Measurements from ENCODE around the gene CFAP46.
A peak's percentile ranks its signal among the peaks of the same experiment; 100 is the strongest.

Gene CFAP46

GRCh38 chr10:132943791-132944404 is 1.5 kb upstream of the CFAP46 start:
- H3K4me3 ChIP-seq: no peak overlapping the region
- H3K27ac ChIP-seq: no peak overlapping the region
- peak in 1 of 2 donors; percentile 39 for DNase-seq
- no peaks in the 10 kb centered on the region for H3K36me3 ChIP-seq
- H3K27me3 ChIP-seq: peaks cover 0 to 80% of the 10 kb centered on the region in 2 donors
- H3K9me3 ChIP-seq: no peaks in the 10 kb centered on the region
- H3K4me1 ChIP-seq: peaks cover 0 to 13% (median 10%) of the 10 kb centered on the region in 4 donors
- TF ChIP-seq, protein P1, sequence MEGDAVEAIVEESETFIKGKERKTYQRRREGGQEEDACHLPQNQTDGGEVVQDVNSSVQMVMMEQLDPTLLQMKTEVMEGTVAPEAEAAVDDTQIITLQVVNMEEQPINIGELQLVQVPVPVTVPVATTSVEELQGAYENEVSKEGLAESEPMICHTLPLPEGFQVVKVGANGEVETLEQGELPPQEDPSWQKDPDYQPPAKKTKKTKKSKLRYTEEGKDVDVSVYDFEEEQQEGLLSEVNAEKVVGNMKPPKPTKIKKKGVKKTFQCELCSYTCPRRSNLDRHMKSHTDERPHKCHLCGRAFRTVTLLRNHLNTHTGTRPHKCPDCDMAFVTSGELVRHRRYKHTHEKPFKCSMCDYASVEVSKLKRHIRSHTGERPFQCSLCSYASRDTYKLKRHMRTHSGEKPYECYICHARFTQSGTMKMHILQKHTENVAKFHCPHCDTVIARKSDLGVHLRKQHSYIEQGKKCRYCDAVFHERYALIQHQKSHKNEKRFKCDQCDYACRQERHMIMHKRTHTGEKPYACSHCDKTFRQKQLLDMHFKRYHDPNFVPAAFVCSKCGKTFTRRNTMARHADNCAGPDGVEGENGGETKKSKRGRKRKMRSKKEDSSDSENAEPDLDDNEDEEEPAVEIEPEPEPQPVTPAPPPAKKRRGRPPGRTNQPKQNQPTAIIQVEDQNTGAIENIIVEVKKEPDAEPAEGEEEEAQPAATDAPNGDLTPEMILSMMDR (IDR thresholded peaks at IDR 0.05): no peak
- intact Hi-C loops (cut with DNase I; ENCODE audit: low total_unique reads): no loop called here

- DNase-seq: no peak
- intact Hi-C loops (cut with DNase I; ENCODE audit: low total_unique reads): no loop called here
- Histone ChIP-seq H3K9me3 (no peaks in the 10 kb centered on the region), H3K4me1 (peaks cover 0 to 13% (median 10%) of the 10 kb centered on the region in 4 donors), H3K27me3 (peaks cover 0 to 83% of the 10 kb centered on the region in 2 donors), H3K27ac (no peak overlapping the region), H3K4me3 (peak overlapping the region in 1 of 2 donors; percentile 42), H3K36me3 (no peaks in the 10 kb centered on the region)
- TF ChIP-seq, protein P1 (IDR thresholded peaks at IDR 0.05): no peak
Observed at GRCh38 chr10:132943058-132943790, 854 bp upstream of the CFAP46 start.

DNA sequence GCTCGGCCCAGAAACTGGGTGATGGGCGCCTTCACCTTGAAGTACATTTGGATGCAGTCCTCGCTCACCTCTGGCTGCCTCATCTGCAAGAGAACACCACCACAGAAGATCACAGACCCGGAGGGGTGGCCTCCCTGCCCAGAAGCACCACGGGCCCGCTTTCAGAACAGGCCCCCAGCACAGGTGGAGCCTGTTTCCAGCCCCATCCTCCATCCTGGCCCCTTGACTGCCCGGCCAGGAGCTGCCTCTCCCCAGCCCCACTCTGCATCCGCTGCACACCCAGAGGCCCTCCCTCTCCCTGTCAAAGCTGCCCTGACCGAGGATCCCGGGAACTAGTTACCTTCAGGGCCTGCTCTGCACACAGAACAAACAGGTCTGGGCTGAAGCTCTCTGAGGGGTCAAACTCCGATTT is 724 bp downstream of the CFAP46 start:
- H3K4me3 ChIP-seq: no peak overlapping the region

GRCh38 chr10:132940791-132941465 is 1.4 kb downstream of the CFAP46 start:
- peak in 1 of 2 donors; percentile 11 for DNase-seq
- intact Hi-C loops (cut with DNase I; ENCODE audit: low total_unique reads): no loop called here
- TF ChIP-seq, protein P1 (IDR thresholded peaks at IDR 0.05): no peak
- Histone ChIP-seq H3K4me1 (peaks cover 0 to 13% (median 10%) of the 10 kb centered on the region in 4 donors), H3K9me3 (no peaks in the 10 kb centered on the region), H3K27me3 (peaks cover 0 to 84% of the 10 kb centered on the region in 2 donors), H3K4me3 (no peak overlapping the region), H3K36me3 (no peaks in the 10 kb centered on the region), H3K27ac (no peak overlapping the region)

More for the DNA sequence above, 724 bp downstream of the CFAP46 start:
- TF ChIP-seq, protein P1 (IDR thresholded peaks at IDR 0.05): no peak
- DNase-seq: no peak
- Histone ChIP-seq H3K36me3 (no peaks in the 10 kb centered on the region), H3K27me3 (peaks cover 0 to 89% of the 10 kb centered on the region in 2 donors), H3K27ac (no peak overlapping the region), H3K4me1 (peaks cover 0 to 13% (median 10%) of the 10 kb centered on the region in 4 donors), H3K9me3 (no peaks in the 10 kb centered on the region)
- intact Hi-C loops (cut with DNase I; ENCODE audit: low total_unique reads): no loop called here

DNA sequence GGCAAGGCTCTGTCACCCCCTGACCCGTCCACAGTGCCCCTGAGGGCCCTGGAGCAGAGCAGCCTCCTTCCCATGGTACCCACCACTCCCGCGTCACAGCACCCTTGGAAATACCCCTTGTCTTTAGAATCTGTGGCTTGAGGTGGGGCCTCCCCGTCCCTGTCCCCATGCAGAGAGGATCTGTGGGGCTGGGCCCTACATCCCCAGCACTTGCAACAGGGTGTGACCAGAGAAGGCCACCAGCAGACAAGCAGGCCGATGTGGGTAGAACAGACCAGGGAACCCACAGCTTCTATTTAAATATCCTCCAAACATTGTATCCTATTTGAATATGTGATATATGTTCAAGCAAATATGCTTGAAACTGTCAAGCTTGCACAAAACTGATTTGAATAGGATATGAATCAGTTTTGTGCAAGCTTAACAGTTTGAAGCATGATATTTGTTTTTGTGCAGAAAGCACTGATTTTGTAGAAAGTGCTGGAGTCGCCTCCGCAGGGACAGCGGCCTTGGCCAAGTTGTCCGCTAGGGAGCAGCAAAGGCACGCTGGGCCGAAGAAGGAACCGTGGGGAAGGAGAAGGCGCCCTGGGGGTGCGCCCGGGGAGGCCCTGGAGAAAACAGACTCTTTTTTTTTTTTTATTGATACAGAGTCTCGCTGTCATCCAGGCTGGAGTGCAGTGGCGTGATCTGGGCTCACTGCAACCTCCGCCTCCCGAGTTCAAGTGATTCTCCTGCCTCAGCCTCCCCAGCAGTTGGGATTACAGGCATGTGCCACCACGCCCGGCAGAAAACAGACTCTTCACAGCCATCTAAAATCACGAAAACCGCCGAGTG is 2.2 kb downstream of the CFAP46 start:
- Histone ChIP-seq H3K9me3 (no peaks in the 10 kb centered on the region), H3K27me3 (peaks cover 0 to 76% of the 10 kb centered on the region in 2 donors), H3K4me3 (no peak overlapping the region), H3K4me1 (peaks cover 0 to 13% (median 10%) of the 10 kb centered on the region in 4 donors), H3K27ac (no peak overlapping the region), H3K36me3 (no peaks in the 10 kb centered on the region)
- TF ChIP-seq, protein P1 (IDR thresholded peaks at IDR 0.05): peak; percentile 39 to 47
- DNase-seq: peak in 1 of 2 donors; percentile 31
- intact Hi-C loops (cut with DNase I; ENCODE audit: low total_unique reads): no loop called here

All from tibial artery (tissue), 4 donors.